VCaP (cell line): ENCODE results near the gene FKBP1A.
"Not testable (repeated sequence)": the region's sequence is repeated elsewhere in the genome, so short reads cannot be mapped to it uniquely, and the experiment has no call there.

Experiments
- H3K27ac ChIP-seq: fragments of 450-650 bp; 2 replicates; pipeline ENCODE4 v1.5.1; 2017
- TF ChIP-seq, protein P1 (sequence below): fragments of 450-650 bp; conservative IDR thresholded peaks from 2 replicates; pipeline ENCODE4 v1.5.1; 2017; ENCODE audit warnings: mild to moderate bottlenecking, moderate library complexity

Gene FKBP1A

DNA sequence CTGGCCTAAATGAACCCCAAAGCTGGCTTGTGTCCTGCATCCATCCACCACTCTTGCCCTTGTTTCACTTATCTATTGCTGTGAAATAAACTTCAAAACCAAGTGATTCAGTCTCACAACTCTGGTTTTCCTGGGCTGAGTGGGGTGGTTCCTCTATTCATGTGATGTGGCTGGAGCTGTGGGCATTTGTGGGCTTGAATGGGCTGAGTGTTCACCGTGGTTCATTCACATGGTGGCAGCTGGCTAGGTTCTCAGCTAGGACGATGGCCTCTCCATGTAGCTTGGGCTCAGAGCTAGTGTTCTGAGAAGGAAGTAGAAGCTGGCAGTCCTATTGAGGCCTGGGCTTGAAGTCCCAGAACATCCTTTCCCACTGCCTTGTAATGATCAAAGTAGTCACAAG, 30.4 kb downstream of the FKBP1A start:
- TF ChIP-seq, protein P1, sequence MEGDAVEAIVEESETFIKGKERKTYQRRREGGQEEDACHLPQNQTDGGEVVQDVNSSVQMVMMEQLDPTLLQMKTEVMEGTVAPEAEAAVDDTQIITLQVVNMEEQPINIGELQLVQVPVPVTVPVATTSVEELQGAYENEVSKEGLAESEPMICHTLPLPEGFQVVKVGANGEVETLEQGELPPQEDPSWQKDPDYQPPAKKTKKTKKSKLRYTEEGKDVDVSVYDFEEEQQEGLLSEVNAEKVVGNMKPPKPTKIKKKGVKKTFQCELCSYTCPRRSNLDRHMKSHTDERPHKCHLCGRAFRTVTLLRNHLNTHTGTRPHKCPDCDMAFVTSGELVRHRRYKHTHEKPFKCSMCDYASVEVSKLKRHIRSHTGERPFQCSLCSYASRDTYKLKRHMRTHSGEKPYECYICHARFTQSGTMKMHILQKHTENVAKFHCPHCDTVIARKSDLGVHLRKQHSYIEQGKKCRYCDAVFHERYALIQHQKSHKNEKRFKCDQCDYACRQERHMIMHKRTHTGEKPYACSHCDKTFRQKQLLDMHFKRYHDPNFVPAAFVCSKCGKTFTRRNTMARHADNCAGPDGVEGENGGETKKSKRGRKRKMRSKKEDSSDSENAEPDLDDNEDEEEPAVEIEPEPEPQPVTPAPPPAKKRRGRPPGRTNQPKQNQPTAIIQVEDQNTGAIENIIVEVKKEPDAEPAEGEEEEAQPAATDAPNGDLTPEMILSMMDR = no peak
- no peak overlapping the region for H3K27ac ChIP-seq

DNA sequence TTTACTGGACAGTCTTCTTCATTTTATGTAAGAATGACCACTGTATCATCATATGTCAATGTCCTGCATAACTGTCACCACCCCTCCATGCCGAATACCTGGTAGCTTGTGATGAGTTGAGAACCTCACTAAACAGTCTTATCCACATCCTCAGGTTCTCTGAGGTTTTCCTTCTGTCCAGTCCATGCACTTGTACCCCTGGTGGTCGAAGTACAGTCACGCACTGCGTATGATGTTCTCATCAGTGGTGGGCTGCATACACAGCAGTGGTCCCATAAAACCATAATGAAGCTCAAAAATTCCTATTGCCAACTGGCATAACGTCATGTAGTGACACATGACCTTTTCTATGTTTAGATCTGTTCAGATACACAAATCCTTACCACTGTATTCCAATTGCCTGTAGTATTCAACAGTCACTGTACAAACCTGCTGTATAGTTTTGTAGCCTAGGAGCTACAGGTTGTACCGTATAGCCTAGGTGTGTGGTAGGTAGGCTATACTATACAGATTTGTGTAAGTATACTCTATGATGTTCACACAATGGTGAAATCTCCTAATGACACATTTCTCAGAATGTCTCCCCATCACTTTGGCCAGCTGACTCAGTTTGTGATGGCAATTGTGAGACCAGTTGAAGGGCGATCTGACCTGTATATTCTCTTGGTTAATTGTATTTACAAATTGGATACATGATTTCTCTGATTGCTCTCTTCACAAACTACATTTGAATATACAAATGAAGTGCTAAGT, 32.6 kb downstream of the FKBP1A start:
- TF ChIP-seq, protein P1 = no peak
- no peak overlapping the region for H3K27ac ChIP-seq

DNA sequence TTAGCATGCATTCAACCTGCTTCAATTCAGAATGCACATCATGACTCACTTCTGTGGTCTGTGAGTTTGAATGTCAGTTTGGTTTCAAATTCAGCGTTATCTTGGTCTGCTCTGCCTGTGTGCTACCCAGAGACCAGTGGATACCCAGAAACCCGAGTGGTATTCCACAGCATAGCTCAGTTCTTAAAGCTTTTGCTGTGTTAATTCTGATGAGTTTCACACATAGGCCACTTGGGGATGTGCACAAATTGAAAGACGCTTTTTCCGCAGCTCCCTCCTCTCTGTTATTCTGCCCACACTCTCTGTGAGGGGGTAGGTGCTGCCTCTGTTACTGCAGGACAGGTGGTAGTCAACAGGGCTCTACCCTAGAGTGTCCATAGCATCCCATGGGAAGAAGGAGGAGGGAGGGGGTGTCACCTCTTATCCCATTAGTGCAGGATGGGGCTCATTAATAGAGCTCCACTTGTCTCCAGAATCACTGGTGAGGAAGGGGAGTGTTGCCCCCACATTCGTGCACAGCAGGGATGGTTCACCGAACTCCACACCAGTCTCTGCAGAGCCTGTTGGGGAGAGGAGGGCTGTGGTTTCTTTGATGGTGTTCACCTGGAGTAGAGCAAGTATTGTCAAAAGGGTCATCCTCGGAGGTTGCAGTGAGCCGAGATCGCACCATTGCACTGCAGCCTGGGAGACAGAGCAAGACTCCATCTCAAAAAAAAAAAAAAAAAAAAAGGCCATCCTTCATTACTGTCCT, 34.8 kb downstream of the FKBP1A start:
- TF ChIP-seq, protein P1 = no peak
- H3K27ac ChIP-seq = no peak overlapping the region

DNA sequence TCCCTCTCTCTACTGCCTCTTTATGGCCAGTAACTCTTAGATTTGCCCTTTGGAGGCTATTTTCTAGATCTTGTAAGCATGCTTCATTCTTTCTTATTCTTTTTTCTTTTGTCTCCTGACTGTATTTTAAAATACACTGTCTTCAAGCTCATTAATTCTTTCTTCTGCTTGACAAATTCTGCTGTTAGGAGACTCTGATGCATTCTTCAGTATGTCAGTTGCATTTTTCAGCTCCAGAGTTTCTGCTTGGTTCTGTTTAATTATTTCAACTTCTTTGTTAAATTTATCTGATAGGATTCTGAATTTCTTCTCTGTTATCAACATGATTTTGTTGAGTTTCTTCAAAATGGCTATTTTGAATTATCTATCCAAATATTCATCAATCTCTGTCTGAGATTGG, 38.9 kb downstream of the FKBP1A start:
- TF ChIP-seq, protein P1 = no peak

DNA sequence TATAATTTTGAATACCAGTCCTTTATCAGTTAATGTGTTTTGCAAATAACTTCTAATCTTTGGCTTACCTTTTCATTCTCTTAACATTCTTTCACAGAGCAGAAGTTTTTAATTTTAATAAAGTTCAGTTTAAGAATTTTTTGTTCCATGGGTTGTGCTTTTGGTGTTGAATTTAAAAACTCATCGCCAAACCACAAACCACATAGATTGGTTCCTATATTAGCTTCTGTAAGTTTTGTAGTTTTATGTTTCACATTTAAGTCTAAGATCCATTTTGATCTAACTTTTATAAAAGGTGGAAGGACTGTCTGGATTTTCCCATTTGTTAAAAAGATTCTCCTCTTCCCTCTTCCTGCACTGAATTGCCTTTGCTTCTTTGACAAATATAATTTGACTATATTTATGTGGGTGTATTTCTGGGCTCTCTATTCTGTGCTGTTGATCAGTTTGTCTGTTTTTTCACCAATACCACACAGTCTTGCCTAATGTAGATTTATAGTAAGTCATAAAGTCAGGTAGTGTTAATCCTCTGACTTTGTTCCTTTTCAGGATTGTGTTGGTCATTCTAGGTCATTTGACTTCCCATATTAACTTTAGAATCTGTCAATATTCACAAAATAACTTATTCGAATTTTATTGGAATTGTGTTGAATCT, 46.4 kb downstream of the FKBP1A start:
- H3K27ac ChIP-seq = no peak overlapping the region

More for the DNA sequence above, 38.9 kb downstream of the FKBP1A start:
- no peak overlapping the region for H3K27ac ChIP-seq

DNA sequence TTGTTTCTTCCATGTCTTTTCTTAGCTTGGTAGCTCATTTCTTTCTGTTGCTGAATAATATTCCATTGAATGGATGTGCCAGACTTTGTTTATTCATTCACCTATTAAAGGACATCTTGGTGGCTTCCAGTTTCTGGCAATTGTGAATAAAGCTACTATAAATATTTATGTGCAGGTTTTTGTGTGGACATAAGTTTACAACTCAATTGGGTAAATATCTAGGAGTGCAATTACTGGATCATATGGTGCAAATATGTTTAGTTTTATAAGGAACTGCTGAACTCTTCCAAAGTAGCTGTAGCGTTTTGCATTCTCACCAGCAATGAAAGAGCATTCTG, 47.1 kb downstream of the FKBP1A start:
- TF ChIP-seq, protein P1 = no peak

More for the DNA sequence above, 46.4 kb downstream of the FKBP1A start:
- TF ChIP-seq, protein P1 = no peak

DNA sequence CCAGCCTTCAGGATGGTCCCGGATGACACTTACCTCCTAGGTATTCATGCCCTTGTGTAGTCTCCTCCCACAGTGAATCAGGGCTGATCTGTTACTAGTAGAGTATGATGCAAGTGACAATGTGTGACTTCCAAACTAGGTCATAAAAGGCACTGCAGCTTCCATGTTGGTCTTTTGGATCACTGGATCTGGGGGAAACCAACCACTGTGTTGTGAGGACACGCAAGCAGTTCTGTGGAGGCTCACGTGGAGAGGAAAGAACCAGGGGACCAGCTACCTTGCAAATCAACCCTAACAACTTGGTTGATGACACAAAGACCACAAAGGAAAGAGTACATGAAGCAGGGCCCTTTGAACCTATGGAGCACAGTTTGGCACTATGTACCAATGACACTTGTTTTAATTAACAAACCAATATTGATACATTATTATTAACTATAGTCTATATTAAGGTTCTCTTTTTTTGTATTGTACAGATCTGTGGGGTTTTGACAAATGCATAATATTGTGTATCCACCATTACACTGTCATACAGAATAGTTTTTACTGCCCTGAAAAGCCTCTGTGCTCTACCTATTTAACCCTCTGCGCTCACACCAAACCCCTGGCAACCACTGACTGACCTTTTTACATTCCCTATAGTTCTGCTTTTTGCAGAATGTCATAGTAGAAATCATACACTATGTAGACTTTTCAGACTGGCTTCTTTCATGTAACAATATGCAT, 47.7 kb downstream of the FKBP1A start:
- TF ChIP-seq, protein P1 = no peak
- H3K27ac ChIP-seq = no peak overlapping the region

More for the DNA sequence above, 47.1 kb downstream of the FKBP1A start:
- no peak overlapping the region for H3K27ac ChIP-seq

DNA sequence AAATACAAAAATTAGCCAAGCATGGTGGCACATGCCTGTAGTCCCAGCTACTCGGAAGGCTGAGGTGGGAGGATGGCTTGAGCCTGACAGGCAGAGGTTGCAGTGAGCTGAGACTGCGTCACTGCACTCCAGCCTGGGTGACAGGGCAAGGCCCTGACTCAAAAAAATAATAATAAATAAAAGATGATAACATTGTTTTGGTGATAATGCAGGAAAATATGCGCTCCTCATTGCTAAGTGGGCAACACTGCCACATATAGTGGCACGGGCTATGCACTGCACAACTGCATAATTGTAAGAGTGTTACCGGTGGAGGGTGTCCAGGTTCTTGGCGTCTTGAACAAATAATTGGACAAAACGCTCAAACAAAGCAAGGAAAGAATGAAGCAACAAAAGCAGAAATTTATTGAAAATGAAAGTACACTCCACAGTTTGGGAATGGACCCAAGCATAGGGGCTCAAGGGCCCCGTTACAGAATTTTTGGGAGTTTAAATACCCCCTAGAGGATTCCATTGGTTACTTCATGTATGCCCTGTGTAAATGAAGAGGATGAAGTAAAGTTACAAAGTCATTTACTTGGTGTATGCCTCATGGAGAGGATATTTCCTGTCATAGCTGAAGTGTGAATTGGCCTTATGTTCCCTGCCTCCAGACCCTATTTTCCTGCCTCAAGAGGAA, 49.3 kb downstream of the FKBP1A start:
- H3K27ac ChIP-seq = not testable (repeated sequence)
